ENCODE results near the gene KBTBD3. TPM values are rescaled to one million over a fixed set of nuclear protein-coding genes. Genes with fewer than 3 reads are reported as not detected.
A peak's percentile ranks its signal among the peaks of the same experiment; 100 is the strongest.

The KBTBD3 gene
- total and polyA plus RNA-seq, 2 donors (not counting 1 experiment from before 2014, with no cell fraction given), result 2.5 to 12.4 TPM

DNA sequence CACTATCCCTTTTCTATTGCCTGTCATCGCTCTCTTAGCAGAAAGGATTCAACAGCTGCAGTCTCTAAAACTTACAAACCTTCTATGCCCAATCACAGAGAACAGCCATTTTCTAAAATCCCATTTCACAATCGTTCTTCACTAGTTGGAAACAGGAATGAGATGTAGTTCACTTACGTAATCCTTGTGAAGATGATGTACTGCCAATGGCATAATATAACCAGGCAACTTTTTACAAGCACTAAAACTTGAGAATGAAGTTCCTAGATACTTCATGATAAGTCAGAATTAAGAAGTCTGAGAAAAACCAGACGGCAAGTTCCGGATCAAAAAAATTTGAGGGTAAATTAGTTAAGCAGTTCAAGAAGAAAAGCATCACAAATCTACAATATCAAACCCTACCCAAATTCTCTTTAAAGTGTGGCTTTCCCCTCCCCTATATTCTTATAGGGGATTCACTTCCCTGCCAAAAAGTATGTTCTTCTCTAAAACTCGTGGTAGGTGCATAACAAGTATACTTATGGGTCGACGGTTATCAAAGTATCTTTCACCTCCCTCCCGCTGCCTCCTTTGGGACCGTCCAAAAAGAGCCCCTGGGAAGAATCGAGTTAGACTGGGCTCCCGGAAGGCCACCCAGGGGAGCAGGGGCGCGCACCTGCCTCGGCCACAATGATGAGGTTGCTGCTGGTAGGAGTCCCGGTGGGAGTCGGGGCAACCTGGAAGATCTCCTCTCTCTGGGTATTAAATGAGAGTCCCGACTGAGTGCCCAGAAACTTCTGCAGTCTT lies 55.8 kb downstream of the KBTBD3 start:
- Histone ChIP-seq H3K27me3 (ENCODE audit: control insufficient read depth, insufficient read depth, low read length) (no peaks in the 10 kb centered on the region), H3K4me3 (replicated peaks in 1 of 4; ENCODE audit: control extremely low read depth in 1 of 4, insufficient read depth in 1 of 4, low read depth in 3 of 4, low read length in 4 of 4) (peak overlapping the region; percentile 89 to 96 (median 90)), H3K9me3 (ENCODE audit: control insufficient read depth, insufficient read depth, low read depth, low read length) (no peaks in the 10 kb centered on the region), H3K27ac (ENCODE audit: insufficient read depth, low read length) (peak overlapping the region; percentile 82), H3K4me1 (ENCODE audit: control insufficient read depth, extremely low read depth, insufficient read depth, low read length) (no peaks in the 10 kb centered on the region), H2AFZ (ENCODE audit: low read length) (peak overlapping the region; percentile 93), H4K20me1 (ENCODE audit: control insufficient read depth, extremely low read depth, insufficient read depth, low read length) (no peaks in the 10 kb centered on the region), H3K4me2 (ENCODE audit: extremely low read depth, insufficient read depth, low read length) (peak overlapping the region; percentile 42), H3K79me2 (ENCODE audit: control insufficient read depth, insufficient read depth, low read length) (peaks cover 25% of the 10 kb centered on the region), H3K36me3 (ENCODE audit: control insufficient read depth, insufficient read depth, low read length) (no peaks in the 10 kb centered on the region), H3K9ac (ENCODE audit: insufficient read depth, low read length) (peak overlapping the region; percentile 85)
- peak; percentile 8 to 77 for DNase-seq (ENCODE audit: low read depth in 2 of 2)
- TF ChIP-seq EZH2 (IDR thresholded peaks at IDR 0.05; ENCODE audit: low read length, missing control alignments), result no peak
- TF ChIP-seq, protein P1, sequence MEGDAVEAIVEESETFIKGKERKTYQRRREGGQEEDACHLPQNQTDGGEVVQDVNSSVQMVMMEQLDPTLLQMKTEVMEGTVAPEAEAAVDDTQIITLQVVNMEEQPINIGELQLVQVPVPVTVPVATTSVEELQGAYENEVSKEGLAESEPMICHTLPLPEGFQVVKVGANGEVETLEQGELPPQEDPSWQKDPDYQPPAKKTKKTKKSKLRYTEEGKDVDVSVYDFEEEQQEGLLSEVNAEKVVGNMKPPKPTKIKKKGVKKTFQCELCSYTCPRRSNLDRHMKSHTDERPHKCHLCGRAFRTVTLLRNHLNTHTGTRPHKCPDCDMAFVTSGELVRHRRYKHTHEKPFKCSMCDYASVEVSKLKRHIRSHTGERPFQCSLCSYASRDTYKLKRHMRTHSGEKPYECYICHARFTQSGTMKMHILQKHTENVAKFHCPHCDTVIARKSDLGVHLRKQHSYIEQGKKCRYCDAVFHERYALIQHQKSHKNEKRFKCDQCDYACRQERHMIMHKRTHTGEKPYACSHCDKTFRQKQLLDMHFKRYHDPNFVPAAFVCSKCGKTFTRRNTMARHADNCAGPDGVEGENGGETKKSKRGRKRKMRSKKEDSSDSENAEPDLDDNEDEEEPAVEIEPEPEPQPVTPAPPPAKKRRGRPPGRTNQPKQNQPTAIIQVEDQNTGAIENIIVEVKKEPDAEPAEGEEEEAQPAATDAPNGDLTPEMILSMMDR (conservative IDR thresholded peaks at IDR 0.05 in 1 of 2, IDR thresholded peaks at IDR 0.05 in 1 of 2; ENCODE audit: low read depth in 1 of 2, low read length in 2 of 2), result no peak

DNA sequence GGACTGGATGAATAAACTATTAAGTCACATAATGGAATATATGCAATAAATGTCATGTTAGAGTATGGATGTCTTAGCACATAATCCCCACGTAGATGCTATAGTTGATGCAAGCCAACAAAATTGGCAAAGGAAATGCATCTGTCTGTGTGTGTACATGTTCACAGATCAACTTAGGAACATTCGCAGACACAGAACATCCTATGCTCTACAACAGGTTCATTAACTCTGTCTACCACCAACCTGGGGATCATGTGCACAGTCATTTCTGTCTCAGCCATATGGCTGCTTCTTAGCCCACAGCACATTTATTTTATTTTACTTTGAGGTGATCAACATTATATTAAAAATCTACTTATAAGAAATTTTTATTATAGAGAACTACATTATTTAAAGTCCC lies 60.1 kb downstream of the KBTBD3 start:
- no peaks in the 10 kb centered on the region for H3K4me1 ChIP-seq (ENCODE audit: control insufficient read depth, extremely low read depth, insufficient read depth, low read length)
- peaks cover 31% of the 10 kb centered on the region for H3K79me2 ChIP-seq (ENCODE audit: control insufficient read depth, insufficient read depth, low read length)
- H3K4me3 ChIP-seq (replicated peaks in 1 of 4; ENCODE audit: control extremely low read depth in 1 of 4, insufficient read depth in 1 of 4, low read depth in 3 of 4, low read length in 4 of 4), result no peak overlapping the region
- TF ChIP-seq, protein P1 (conservative IDR thresholded peaks at IDR 0.05 in 1 of 2, IDR thresholded peaks at IDR 0.05 in 1 of 2; ENCODE audit: low read depth in 1 of 2, low read length in 2 of 2), result no peak
- no peak for TF ChIP-seq EZH2 (IDR thresholded peaks at IDR 0.05; ENCODE audit: low read length, missing control alignments)
- no peaks in the 10 kb centered on the region for H3K27me3 ChIP-seq (ENCODE audit: control insufficient read depth, insufficient read depth, low read length)
- no peak overlapping the region for H3K27ac ChIP-seq (ENCODE audit: insufficient read depth, low read length)
- H3K4me2 ChIP-seq (ENCODE audit: extremely low read depth, insufficient read depth, low read length), result no peak overlapping the region
- H3K36me3 ChIP-seq (ENCODE audit: control insufficient read depth, insufficient read depth, low read length), result no peaks in the 10 kb centered on the region
- H4K20me1 ChIP-seq (ENCODE audit: control insufficient read depth, extremely low read depth, insufficient read depth, low read length), result no peaks in the 10 kb centered on the region
- H2AFZ ChIP-seq (ENCODE audit: low read length), result no peak overlapping the region
- H3K9me3 ChIP-seq (ENCODE audit: control insufficient read depth, insufficient read depth, low read depth, low read length), result no peaks in the 10 kb centered on the region
- H3K9ac ChIP-seq (ENCODE audit: insufficient read depth, low read length), result no peak overlapping the region
- no peak for DNase-seq (ENCODE audit: low read depth in 2 of 2)

DNA sequence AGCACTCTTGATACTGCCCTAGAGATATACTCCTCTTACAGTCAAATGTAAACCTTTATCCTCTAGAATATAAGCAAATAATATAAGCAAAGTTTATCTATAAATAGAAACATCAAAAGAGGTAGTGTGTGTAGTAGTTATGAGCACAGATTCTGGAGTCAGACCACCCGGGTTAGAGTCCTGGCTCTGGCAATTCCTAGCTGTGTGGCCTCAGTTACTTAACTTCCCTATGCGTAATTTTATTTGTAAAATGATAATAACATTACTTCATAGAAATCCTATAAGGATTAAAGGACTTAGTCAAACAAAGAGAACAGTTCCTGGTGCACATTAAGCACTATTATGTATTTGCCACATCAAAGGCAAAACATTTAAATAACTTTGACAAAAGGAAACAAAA lies 62.1 kb downstream of the KBTBD3 start:
- H2AFZ ChIP-seq (ENCODE audit: low read length), result no peak overlapping the region
- H3K9me3 ChIP-seq (ENCODE audit: control insufficient read depth, insufficient read depth, low read depth, low read length), result no peaks in the 10 kb centered on the region
- no peak overlapping the region for H3K4me2 ChIP-seq (ENCODE audit: extremely low read depth, insufficient read depth, low read length)
- H4K20me1 ChIP-seq (ENCODE audit: control insufficient read depth, extremely low read depth, insufficient read depth, low read length), result no peaks in the 10 kb centered on the region
- H3K4me3 ChIP-seq (replicated peaks in 1 of 4; ENCODE audit: control extremely low read depth in 1 of 4, insufficient read depth in 1 of 4, low read depth in 3 of 4, low read length in 4 of 4), result no peak overlapping the region
- no peaks in the 10 kb centered on the region for H3K4me1 ChIP-seq (ENCODE audit: control insufficient read depth, extremely low read depth, insufficient read depth, low read length)
- H3K36me3 ChIP-seq (ENCODE audit: control insufficient read depth, insufficient read depth, low read length), result peaks cover 1% of the 10 kb centered on the region
- no peak for DNase-seq (ENCODE audit: low read depth in 2 of 2)
- no peak overlapping the region for H3K9ac ChIP-seq (ENCODE audit: insufficient read depth, low read length)
- TF ChIP-seq, protein P1 (conservative IDR thresholded peaks at IDR 0.05 in 1 of 2, IDR thresholded peaks at IDR 0.05 in 1 of 2; ENCODE audit: low read depth in 1 of 2, low read length in 2 of 2), result no peak
- TF ChIP-seq EZH2 (IDR thresholded peaks at IDR 0.05; ENCODE audit: low read length, missing control alignments), result no peak
- H3K27me3 ChIP-seq (ENCODE audit: control insufficient read depth, insufficient read depth, low read length), result no peaks in the 10 kb centered on the region
- peaks cover 20% of the 10 kb centered on the region for H3K79me2 ChIP-seq (ENCODE audit: control insufficient read depth, insufficient read depth, low read length)
- no peak overlapping the region for H3K27ac ChIP-seq (ENCODE audit: insufficient read depth, low read length)
